ENCODE measurements around the gene FKBP7.
"Not testable (repeated sequence)": the region's sequence is repeated elsewhere in the genome, so short reads cannot be mapped to it uniquely, and the experiment has no call there.

The FKBP7 gene

GRCh38 chr2:178449700-178450523 lies 28.5 kb downstream of the FKBP7 start:
- DNase-seq (ENCODE audit: low spot score) = no peak

- no peak for DNase-seq (ENCODE audit: low spot score)
Measured at GRCh38 chr2:178448968-178449661, 29.3 kb downstream of the FKBP7 start.

DNA sequence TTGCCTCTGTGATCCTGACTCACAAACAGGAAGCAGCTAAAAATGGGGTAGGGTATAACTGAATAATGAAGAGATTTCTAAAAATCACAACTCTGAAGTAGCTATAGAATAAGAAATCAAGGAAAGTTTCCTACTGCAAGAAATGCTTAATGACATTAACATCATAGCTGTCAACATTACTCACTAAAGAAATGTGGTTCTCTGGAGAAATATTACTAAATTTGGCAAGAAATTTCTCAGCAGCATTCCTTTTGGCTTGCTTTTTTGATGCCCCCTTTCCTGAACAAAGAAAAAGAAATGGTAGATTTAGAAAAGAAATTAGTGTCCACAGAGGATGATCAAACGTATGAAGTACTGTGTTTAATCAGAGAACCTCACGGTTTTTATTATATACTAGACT lies 37.0 kb downstream of the FKBP7 start:
- no peak for DNase-seq (ENCODE audit: low spot score)

GRCh38 chr2:178436662-178437061 lies 41.7 kb downstream of the FKBP7 start:
- DNase-seq (ENCODE audit: low spot score) = no peak

DNA sequence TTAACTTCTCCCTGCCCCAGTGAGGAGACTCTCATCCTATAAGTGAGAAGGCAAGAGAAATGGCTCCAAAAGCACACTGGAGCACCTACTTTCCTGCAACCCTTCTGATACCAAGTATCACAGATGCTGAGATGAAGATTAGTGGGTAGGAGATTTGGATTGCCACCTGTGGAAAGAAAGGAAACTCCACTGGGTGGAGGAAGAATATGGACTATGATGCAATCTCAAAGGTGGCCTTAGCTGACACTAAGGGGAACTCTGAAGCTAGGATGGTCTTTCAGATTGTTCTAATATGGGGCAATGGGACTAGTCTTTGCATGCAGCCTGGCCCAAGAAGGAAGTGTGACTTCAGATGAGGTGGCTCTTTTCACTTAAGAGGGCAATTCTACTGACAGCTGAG lies 49.1 kb downstream of the FKBP7 start:
- no peak for DNase-seq (ENCODE audit: low spot score)

DNA sequence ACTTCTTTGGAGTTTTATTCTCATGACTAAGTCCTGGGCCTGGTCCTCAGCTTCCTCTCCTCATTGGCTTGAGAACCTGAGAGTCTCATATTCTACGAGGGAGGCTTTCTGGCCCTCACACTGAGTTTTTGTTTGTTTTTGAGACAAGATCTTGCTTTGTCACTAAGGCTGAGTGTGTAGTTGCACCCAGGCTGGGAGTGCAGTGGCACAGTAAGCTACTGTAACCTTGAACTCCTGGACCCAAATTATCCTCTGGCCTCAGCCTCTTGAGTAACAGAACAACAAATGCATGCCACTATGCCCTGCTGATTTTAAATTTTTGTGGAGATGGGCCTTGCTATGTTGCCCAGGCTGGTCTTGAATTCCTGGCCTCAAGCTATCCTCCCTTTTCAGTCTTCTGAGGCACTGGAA lies 50.0 kb downstream of the FKBP7 start:
- DNase-seq (ENCODE audit: low spot score) = no peak

DNA sequence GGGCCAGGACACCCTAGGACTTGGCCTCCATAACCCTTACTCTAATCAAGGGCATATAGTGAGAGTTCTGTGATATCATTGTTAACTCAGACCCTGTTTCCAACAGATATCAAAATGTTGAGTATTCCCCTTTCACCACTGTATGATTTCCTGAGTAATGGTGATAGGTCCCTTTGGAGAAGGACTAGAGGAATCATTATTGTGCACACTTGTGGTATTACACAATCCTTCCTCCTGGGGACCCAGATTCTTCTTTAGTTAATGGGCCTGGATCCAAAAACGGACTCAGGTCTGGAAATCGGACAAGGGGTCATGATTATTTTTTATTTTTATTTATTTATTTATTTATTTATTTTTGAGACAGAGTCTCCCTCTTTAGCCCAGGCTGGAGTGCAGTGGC lies 50.9 kb downstream of the FKBP7 start:
- DNase-seq (ENCODE audit: low spot score) = no peak

- DNase-seq (ENCODE audit: low spot score) = no peak
Measured at GRCh38 chr2:178426388-178426787, 52.0 kb downstream of the FKBP7 start.

DNA sequence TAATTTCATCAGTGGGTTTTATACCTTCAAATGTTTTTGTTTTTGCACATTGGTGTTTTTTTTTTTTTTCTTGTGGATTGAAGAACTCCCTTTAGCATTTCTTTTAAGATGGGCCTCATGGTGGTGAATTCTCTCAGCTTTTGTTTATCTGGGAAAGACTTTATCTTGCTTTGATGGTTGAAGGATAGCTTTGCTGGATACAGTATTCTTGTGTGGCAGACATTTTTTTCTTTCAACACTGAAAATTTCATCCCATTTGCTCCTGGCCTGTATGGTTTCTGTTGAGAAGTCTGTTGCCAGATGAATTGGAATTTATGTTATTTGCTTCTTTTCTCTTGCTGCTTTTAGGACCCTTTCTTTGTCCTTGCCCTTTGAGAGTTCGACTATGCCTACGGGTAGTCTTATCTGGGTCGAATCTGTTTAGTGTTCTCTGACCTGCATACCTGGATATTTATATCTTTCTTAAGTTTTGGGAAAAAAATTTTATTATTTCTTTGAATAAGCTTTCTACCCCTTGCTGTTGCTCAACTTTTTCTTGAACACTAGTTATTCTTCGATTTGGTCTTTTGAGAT lies 53.1 kb downstream of the FKBP7 start:
- no peak for DNase-seq (ENCODE audit: low spot score)

DNA sequence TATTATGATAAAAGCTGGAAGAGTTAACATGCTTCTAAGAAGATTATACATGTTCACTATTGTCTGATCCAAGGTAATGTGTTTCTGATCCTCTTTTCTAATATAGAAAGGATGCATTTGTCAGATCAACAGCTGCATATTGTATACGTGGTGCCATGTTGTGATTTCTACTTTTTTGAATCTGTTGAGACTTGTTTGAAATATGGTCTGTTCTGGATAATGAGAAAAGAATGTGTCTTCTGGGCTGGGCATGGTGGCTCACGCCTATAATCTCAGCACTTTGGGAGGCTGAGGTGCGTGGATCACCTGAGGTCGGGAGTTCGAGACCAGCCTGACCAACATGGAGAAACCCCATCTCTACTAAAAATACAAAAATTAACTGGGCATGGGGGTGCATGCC lies 54.7 kb downstream of the FKBP7 start:
- not testable (repeated sequence) for DNase-seq (ENCODE audit: low spot score)

- DNase-seq (ENCODE audit: low spot score) = no peak
Measured at GRCh38 chr2:178422097-178422496, 56.3 kb downstream of the FKBP7 start.

DNA sequence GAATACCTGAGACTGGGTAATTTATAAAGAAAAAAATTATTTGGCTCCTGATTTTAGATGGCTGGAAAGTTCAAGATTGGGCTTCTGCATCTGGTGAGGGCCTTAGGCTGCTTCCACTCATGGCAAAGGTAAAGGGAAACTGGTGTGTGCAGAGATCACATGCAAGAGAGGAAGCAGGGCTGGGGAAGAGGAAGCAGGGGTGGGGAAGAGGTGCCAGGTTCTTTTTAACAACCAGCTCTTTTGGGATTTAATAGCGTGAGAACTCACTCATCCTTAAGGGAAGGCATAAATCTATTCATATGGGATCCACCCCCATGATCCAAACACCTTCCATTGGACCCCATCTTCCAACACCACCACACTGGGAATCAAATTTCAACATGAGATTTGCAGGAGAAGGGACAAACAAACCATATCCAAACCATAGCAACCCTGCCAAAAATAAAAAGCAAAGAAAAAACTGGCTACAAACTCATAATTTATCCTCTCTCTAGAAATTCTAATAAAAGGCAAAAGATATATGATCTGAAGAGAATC lies 57.9 kb downstream of the FKBP7 start:
- DNase-seq (ENCODE audit: low spot score) = no peak

- no peak for DNase-seq (ENCODE audit: low spot score)
Measured at GRCh38 chr2:178419123-178419522, 59.3 kb downstream of the FKBP7 start.

- DNase-seq (ENCODE audit: low spot score) = no peak
Measured at GRCh38 chr2:178418426-178418825, 60.0 kb downstream of the FKBP7 start.

DNA sequence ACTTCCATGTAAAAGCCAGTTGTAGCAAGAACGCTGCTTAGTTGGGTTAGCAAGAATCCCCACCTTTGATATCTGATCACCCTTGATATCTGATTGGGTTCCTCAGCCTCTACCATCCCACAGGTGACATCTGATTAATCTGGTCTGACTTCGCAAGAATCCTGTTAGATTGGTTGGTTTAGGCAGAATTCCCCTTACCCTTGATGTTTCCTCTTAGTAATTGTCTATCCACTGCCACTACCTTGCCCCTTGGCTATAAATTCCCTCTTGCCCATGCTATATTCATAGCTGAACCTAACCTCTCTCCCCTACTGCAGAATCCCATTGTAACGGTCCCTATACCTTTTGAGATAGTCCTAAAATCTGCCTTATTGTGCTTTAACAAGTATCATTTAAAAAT lies 60.5 kb downstream of the FKBP7 start:
- DNase-seq (ENCODE audit: low spot score) = no peak

DNA sequence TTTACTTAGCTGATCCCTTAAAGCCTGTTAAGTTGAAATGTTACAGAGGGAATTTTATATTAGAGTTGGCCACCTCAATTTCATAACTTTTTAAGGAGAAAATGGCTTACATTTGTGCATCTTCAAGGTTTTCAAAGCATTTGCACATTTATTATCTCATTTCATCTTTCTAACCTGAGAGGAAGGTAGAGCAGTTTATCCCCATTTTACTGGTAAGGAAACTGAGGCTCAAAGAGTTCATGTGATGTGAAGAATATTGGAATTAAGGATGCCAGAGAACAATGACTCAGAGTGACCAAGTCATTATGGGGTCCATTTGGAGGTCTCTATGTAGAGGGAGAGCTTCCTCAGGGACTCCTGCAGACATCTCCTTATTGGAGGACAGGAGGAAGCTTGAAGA lies 62.4 kb downstream of the FKBP7 start:
- no peak for DNase-seq (ENCODE audit: low spot score)

DNA sequence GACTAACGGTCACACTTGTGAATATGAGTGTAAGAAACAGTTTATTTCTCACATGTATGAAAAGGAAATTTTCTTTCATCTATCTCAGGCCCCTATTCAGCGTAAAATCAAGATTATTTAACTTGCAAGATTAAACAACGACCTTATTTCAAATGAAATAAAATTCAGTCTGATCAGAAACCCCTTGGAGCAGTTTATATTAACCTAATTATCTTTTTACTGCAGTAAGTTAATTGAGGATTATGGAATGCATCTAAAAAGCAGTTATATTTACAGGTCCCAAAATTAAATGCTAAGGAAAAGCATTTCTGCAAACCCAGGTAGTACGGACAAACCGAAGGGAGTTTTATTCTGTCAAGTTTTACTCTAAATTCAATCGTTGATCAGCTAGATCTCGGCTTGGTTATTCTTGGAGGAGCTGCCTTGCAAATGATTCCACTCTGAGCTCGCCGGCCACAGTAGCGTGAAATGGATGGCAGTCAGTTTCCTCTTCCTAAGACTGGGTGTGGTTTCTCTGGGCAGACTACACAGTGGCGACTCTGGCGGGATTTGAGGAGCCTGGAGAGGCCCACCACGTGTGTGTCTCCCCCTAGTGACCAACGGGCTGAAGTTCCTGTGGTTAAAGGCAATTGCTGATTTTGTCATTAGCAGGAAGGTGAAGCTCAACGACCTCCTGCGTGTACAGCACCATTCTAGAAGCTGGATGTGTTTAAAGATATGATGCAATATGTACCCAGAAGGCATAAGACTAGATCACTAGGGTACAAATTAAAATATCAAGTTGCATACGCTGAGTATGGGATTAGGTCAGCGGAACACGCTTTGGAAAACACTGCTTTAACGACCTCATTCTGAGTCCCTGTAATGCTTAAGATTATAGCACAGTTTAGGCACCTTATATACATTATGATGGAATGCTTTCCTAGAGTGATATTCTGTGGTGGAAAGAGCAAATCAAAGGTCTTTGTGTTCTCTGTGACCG lies 63.8 kb downstream of the FKBP7 start:
- DNase-seq (ENCODE audit: low spot score) = peak; percentile 96
